Mesenchymal stem cell (in vitro differentiated cells and primary cell): ENCODE data around the gene GRAP2.

ENCODE experiments used
- DNase-seq: peaks from one replicate; pipeline ENCODE4 v3.0.0-alpha.2; 2013
- H2AFZ ChIP-seq: one replicate; pipeline ENCODE4 v1.6.1; 2013; ENCODE audit warnings: low read depth, mild to moderate bottlenecking, control low read depth, inconsistent platforms, low read length, moderate library complexity
- H2AK5ac ChIP-seq: 2 replicates; pipeline ENCODE4 v1.6.1; 2013; ENCODE audit warnings: low read length, moderate library complexity, mild to moderate bottlenecking, inconsistent platforms; ENCODE audit not compliant: severe bottlenecking
- H2BK120ac ChIP-seq: one replicate; pipeline ENCODE4 v1.6.1; 2013; ENCODE audit warnings: low read depth, mild to moderate bottlenecking, inconsistent platforms, low read length, moderate library complexity
- H2BK12ac ChIP-seq, 2 experiments: one replicate each; pipeline ENCODE4 v1.6.1; 2013; ENCODE audit warnings: inconsistent platforms in 2 of 2, low read length in 2 of 2, mild to moderate bottlenecking in 2 of 2, moderate library complexity in 2 of 2, control low read depth in 1 of 2
- H2BK15ac ChIP-seq: one replicate; pipeline ENCODE4 v1.6.1; 2013; ENCODE audit warnings: mild to moderate bottlenecking, low read depth, inconsistent platforms; ENCODE audit not compliant: poor library complexity, severe bottlenecking
- H2BK5ac ChIP-seq: 2 replicates; pipeline ENCODE4 v1.6.1; 2013; ENCODE audit warnings: low read depth, mild to moderate bottlenecking, low read length, control low read depth, inconsistent platforms; ENCODE audit not compliant: poor library complexity, severe bottlenecking
- H3K14ac ChIP-seq, 2 experiments: one replicate each; pipeline ENCODE4 v1.6.1; 2013; ENCODE audit warnings: inconsistent platforms in 2 of 2, low read length in 2 of 2, control low read depth in 1 of 2, mild to moderate bottlenecking in 1 of 2, moderate library complexity in 1 of 2
- H3K18ac ChIP-seq, 2 experiments: one replicate each; pipeline ENCODE4 v1.6.1; 2013; ENCODE audit warnings: inconsistent platforms in 2 of 2, low read length in 2 of 2, control low read depth in 1 of 2, low read depth in 1 of 2, mild to moderate bottlenecking in 1 of 2
- H3K23ac ChIP-seq, 2 experiments: one replicate each; pipeline ENCODE4 v1.6.1; 2013; ENCODE audit warnings: inconsistent platforms in 2 of 2, low read length in 2 of 2, mild to moderate bottlenecking in 2 of 2, moderate library complexity in 2 of 2, control low read depth in 1 of 2
- H3K27ac ChIP-seq: 2 replicates; pipeline ENCODE4 v1.5.1; 2013; ENCODE audit warnings: mild to moderate bottlenecking, moderate library complexity, low read length, control low read depth, inconsistent platforms; ENCODE audit not compliant: poor library complexity, severe bottlenecking
- H3K27me3 ChIP-seq, 2 experiments: 2 replicates each; pipeline versions ENCODE4 v1.6.1 to v1.7.0; 2013; ENCODE audit warnings: low read length in 2 of 2, mild to moderate bottlenecking in 2 of 2, moderate library complexity in 2 of 2, control low read depth in 1 of 2, inconsistent platforms in 1 of 2; ENCODE audit not compliant: control insufficient read depth in 1 of 2, insufficient read depth in 1 of 2
- H3K36me3 ChIP-seq, 2 experiments: 2 replicates each; pipeline versions ENCODE4 v1.6.1 to v1.7.0; 2013; ENCODE audit warnings: low read length in 2 of 2, control low read depth in 1 of 2, inconsistent platforms in 1 of 2, low read depth in 1 of 2, mild to moderate bottlenecking in 1 of 2; ENCODE audit not compliant: insufficient read depth in 2 of 2, control insufficient read depth in 1 of 2
- H3K4ac ChIP-seq, 2 experiments: one replicate each; pipeline ENCODE4 v1.6.1; 2013; ENCODE audit warnings: inconsistent platforms in 2 of 2, low read length in 2 of 2, mild to moderate bottlenecking in 2 of 2, moderate library complexity in 2 of 2, control low read depth in 1 of 2, low read depth in 1 of 2
- H3K4me1 ChIP-seq: 2 replicates; pipeline ENCODE4 v1.6.1; 2013; ENCODE audit warnings: low read depth, low read length, control low read depth; ENCODE audit not compliant: control insufficient read depth, insufficient read depth
- H3K4me2 ChIP-seq: 2 replicates; pipeline ENCODE4 v1.6.1; 2013; ENCODE audit warnings: low read length, mild to moderate bottlenecking, inconsistent platforms; ENCODE audit not compliant: poor library complexity, severe bottlenecking
- H3K4me3 ChIP-seq, 2 experiments: 2 replicates each; pipeline versions ENCODE4 v1.5.1 to v1.7.0; 2013; ENCODE audit warnings: low read length in 2 of 2, mild to moderate bottlenecking in 2 of 2, control low read depth in 1 of 2, low read depth in 1 of 2; ENCODE audit not compliant: insufficient read depth in 1 of 2
- H3K79me1 ChIP-seq: replicated peaks from 2 replicates; pipeline ENCODE4 v1.6.1; 2013; ENCODE audit warnings: mild to moderate bottlenecking, control low read depth, low read length, inconsistent platforms; ENCODE audit not compliant: poor library complexity, severe bottlenecking
- H3K9ac ChIP-seq: 2 replicates; pipeline ENCODE4 v1.7.0; 2013; ENCODE audit warnings: mild to moderate bottlenecking, low read length, moderate library complexity
- H3K9me3 ChIP-seq: 2 replicates; pipeline ENCODE4 v1.7.0; 2013; ENCODE audit warnings: mild to moderate bottlenecking, low read length; ENCODE audit not compliant: control insufficient read depth
- H4K8ac ChIP-seq: one replicate; pipeline ENCODE4 v1.6.1; 2013; ENCODE audit warnings: inconsistent platforms, mild to moderate bottlenecking, low read length, moderate library complexity
- H4K91ac ChIP-seq: one replicate; pipeline ENCODE4 v1.6.1; 2013; ENCODE audit warnings: mild to moderate bottlenecking, low read length, inconsistent platforms
- WGBS: methylation state at CpG from one replicate; pipeline ENCODE4 v1.1.7; 2013; ENCODE audit warnings: mixed read lengths; 5-methylcytosine and 5-hydroxymethylcytosine counted together

Gene GRAP2

DNA sequence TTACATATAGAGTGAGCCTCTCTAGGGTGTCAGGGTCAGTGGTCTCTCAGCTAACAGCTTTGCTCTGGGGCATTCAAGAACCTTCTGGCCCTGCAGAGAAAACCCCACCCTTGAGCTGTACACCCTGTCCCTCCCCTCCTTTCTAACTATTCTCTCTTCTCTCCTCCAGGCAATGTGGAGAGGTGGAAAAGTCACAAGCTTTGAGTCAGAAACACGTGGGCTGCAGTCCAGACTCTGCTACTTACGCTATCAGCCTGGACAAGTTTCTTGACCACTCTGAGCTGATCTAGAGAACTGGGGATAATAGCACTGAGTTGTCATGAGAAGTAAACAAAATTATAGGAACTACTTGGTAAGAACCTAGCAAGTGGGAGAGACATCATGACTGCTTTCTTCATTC, 83.1 kb downstream of the GRAP2 start:
- Histone ChIP-seq H3K14ac (no peak overlapping the region), H2BK15ac (no peak overlapping the region)

DNA sequence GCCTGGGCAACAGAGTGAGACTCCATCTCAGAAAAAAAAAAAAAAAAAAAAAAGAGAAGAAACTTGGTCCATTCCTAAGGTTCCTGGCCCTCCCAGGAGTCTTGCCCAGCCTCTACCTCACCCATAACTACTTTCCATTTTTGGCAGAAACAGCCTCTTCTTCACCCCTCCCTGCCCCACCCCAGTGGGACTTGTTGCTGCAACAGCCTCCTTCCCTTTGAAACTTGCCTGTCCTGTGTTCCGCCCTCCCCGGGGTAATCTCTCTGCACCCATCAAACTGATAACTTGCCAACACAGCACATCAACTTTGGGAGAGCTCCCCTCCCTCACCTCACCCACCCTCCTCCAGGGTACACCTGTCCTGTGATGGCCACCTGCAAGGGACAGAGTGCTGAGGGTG, 83.9 kb downstream of the GRAP2 start:
- 96% methylated on average over 2 of the region's 2 CpGs for WGBS

More for the DNA sequence above, 83.1 kb downstream of the GRAP2 start:
- no peak overlapping the region for H3K4ac ChIP-seq
- no peak overlapping the region for H3K4me3 ChIP-seq
- DNase-seq: peak; percentile 51
- peaks cover 32 to 53% of the 10 kb centered on the region in 2 experiments for H3K27me3 ChIP-seq
- H3K23ac ChIP-seq: no peak overlapping the region
- H3K9ac ChIP-seq: no peak overlapping the region
- 70% methylated on average over 2 of the region's 2 CpGs for WGBS
- no peaks in the 10 kb centered on the region for H3K9me3 ChIP-seq
- H4K91ac ChIP-seq: no peak overlapping the region
- H4K8ac ChIP-seq: no peak overlapping the region
- no peak overlapping the region for H2AFZ ChIP-seq
- no peak overlapping the region for H3K4me2 ChIP-seq
- H3K36me3 ChIP-seq: no peaks in the 10 kb centered on the region
- peaks cover 2% of the 10 kb centered on the region for H3K4me1 ChIP-seq
- H3K27ac ChIP-seq: no peak overlapping the region
- no peak overlapping the region for H2BK12ac ChIP-seq
- H2AK5ac ChIP-seq: no peak overlapping the region
- no peak overlapping the region for H2BK5ac ChIP-seq
- no peaks in the 10 kb centered on the region for H3K79me1 ChIP-seq
- H3K18ac ChIP-seq: no peak overlapping the region
- no peak overlapping the region for H2BK120ac ChIP-seq

GRCh38 chr22:39985383-39986035, 84.6 kb downstream of the GRAP2 start:
- H2AFZ ChIP-seq: no peak overlapping the region
- no peak overlapping the region for H2BK5ac ChIP-seq
- H3K14ac ChIP-seq: no peak overlapping the region
- 87% methylated on average over 7 of the region's 7 CpGs for WGBS
- no peak for DNase-seq
- H2BK15ac ChIP-seq: no peak overlapping the region
- H3K4me3 ChIP-seq: no peak overlapping the region
- H3K18ac ChIP-seq: no peak overlapping the region
- no peak overlapping the region for H3K27ac ChIP-seq
- H2BK120ac ChIP-seq: no peak overlapping the region
- H3K9ac ChIP-seq: no peak overlapping the region
- H3K4ac ChIP-seq: no peak overlapping the region
- no peak overlapping the region for H3K4me2 ChIP-seq
- H2BK12ac ChIP-seq: no peak overlapping the region
- H3K36me3 ChIP-seq: no peaks in the 10 kb centered on the region
- H3K4me1 ChIP-seq: peaks cover 3% of the 10 kb centered on the region
- no peak overlapping the region for H4K8ac ChIP-seq
- H3K27me3 ChIP-seq: peaks cover 28 to 42% of the 10 kb centered on the region in 2 experiments
- H3K79me1 ChIP-seq: no peaks in the 10 kb centered on the region
- peak overlapping the region; percentile 66 for H4K91ac ChIP-seq
- no peak overlapping the region for H2AK5ac ChIP-seq
- peak overlapping the region in 1 of 2 experiments; percentile 64 for H3K23ac ChIP-seq
- no peaks in the 10 kb centered on the region for H3K9me3 ChIP-seq

More for the DNA sequence above, 83.9 kb downstream of the GRAP2 start:
- Histone ChIP-seq H3K4me1 (peaks cover 2% of the 10 kb centered on the region), H3K4me3 (no peak overlapping the region), H3K36me3 (no peaks in the 10 kb centered on the region), H3K4ac (no peak overlapping the region), H2BK12ac (no peak overlapping the region), H3K4me2 (no peak overlapping the region), H2BK5ac (no peak overlapping the region), H3K27ac (no peak overlapping the region), H3K27me3 (peaks cover 30 to 49% of the 10 kb centered on the region in 2 experiments), H2AK5ac (no peak overlapping the region), H4K91ac (no peak overlapping the region), H2AFZ (no peak overlapping the region), H3K9me3 (no peaks in the 10 kb centered on the region), H3K18ac (no peak overlapping the region), H3K14ac (no peak overlapping the region), H3K9ac (no peak overlapping the region), H2BK15ac (no peak overlapping the region), H2BK120ac (no peak overlapping the region), H4K8ac (no peak overlapping the region), H3K23ac (no peak overlapping the region), H3K79me1 (no peaks in the 10 kb centered on the region)
- DNase-seq: no peak

- H3K18ac ChIP-seq: no peak overlapping the region
- H3K23ac ChIP-seq: no peak overlapping the region
- no peak overlapping the region for H2BK5ac ChIP-seq
- H3K79me1 ChIP-seq: no peaks in the 10 kb centered on the region
- no peaks in the 10 kb centered on the region for H3K36me3 ChIP-seq
- no peak overlapping the region for H3K9ac ChIP-seq
- peaks cover 4% of the 10 kb centered on the region for H3K4me1 ChIP-seq
- 66% methylated on average over 7 of the region's 10 CpGs for WGBS
- no peak overlapping the region for H3K4me3 ChIP-seq
- no peak overlapping the region for H3K4me2 ChIP-seq
- no peak overlapping the region for H2BK12ac ChIP-seq
- H4K8ac ChIP-seq: no peak overlapping the region
- no peaks in the 10 kb centered on the region for H3K9me3 ChIP-seq
- no peak overlapping the region for H3K14ac ChIP-seq
- no peak overlapping the region for H3K4ac ChIP-seq
- H3K27ac ChIP-seq: no peak overlapping the region
- DNase-seq: no peak
- H2BK120ac ChIP-seq: no peak overlapping the region
- no peak overlapping the region for H4K91ac ChIP-seq
- no peak overlapping the region for H2BK15ac ChIP-seq
- H3K27me3 ChIP-seq: peaks cover 21 to 44% of the 10 kb centered on the region in 2 experiments
- H2AFZ ChIP-seq: no peak overlapping the region
- H2AK5ac ChIP-seq: no peak overlapping the region
Measured at GRCh38 chr22:39988386-39989114, 87.7 kb downstream of the GRAP2 start.
